MCF 10A (cell line): ENCODE results near the gene NEK11. TPM values are rescaled to one million over a fixed set of nuclear protein-coding genes. Genes with fewer than 3 reads are reported as not detected.

Experiments used
- BruUV-seq: library from RNA; stranded (reverse); fragments of 400-500 nt; replicated peaks from 2 replicates; lab custom pipeline; 2021; lab: Mats Ljungman, UMichigan
- CTCF ChIA-PET: fragments of 300-600 bp; sonication (Branson Sonifier 250); formaldehyde crosslinking; extraction: SDS; loops from one replicate; lab custom pipeline; 2021; ENCODE audit warnings: antibody characterized with exemption, inconsistent platforms; lab: Yijun Ruan, JAX
- POLR2A ChIA-PET: fragments of 300-600, 350-650 bp; sonication (Branson Sonifier 250); formaldehyde crosslinking; extraction: SDS; loops from one replicate; lab custom pipeline; 2020; ENCODE audit warnings: antibody characterized with exemption, inconsistent platforms; lab: Yijun Ruan, JAX
- DNase-seq: peaks from one replicate; pipeline ENCODE4 v3.0.0-alpha.2; 2018; ENCODE audit not compliant: unreplicated experiment
- H3K27ac Mint-ChIP-seq: one replicate; pipeline ENCODE4 v1.8.0; 2022; ENCODE audit warnings: mild to moderate bottlenecking, low read depth, mixed read lengths; ENCODE audit not compliant: unreplicated experiment
- H3K27me3 Mint-ChIP-seq: one replicate; pipeline ENCODE4 v1.8.0; 2022; ENCODE audit warnings: mixed read lengths; ENCODE audit not compliant: insufficient read depth, unreplicated experiment
- H3K36me3 Mint-ChIP-seq: one replicate; pipeline ENCODE4 v1.8.0; 2022; ENCODE audit warnings: mild to moderate bottlenecking, moderate library complexity, mixed read lengths; ENCODE audit not compliant: insufficient read depth, unreplicated experiment
- H3K4me1 Mint-ChIP-seq: one replicate; pipeline ENCODE4 v1.8.0; 2022; ENCODE audit warnings: mixed read lengths; ENCODE audit not compliant: insufficient read depth, unreplicated experiment
- H3K4me3 Mint-ChIP-seq: one replicate; pipeline ENCODE4 v1.8.0; 2022; ENCODE audit warnings: mild to moderate bottlenecking, moderate library complexity, mixed read lengths; ENCODE audit not compliant: unreplicated experiment
- H3K9me3 Mint-ChIP-seq: one replicate; pipeline ENCODE4 v1.8.0; 2022; ENCODE audit warnings: mixed read lengths; ENCODE audit not compliant: unreplicated experiment
- intact Hi-C: fragments of 100-400 bp; cut with micrococcal nuclease; formaldehyde crosslinking; loops from 2 replicates; pipeline ENCODE4 v1.14.1; 2022
- total RNA-seq: library from RNA; stranded (reverse); gene quantifications from 2 replicates; pipeline ENCODE4 v1.2.3, GENCODE V29; 2022
- TF ChIP-seq, protein P1 (sequence below): fragments of 200-600 bp; IDR thresholded peaks from one replicate; pipeline ENCODE4 v1.8.0; 2022; ENCODE audit warnings: antibody characterized with exemption, mild to moderate bottlenecking; ENCODE audit not compliant: unreplicated experiment

NEK11 gene
- total RNA-seq, 1 experiment from 2014 or later, result 6.9 TPM

DNA sequence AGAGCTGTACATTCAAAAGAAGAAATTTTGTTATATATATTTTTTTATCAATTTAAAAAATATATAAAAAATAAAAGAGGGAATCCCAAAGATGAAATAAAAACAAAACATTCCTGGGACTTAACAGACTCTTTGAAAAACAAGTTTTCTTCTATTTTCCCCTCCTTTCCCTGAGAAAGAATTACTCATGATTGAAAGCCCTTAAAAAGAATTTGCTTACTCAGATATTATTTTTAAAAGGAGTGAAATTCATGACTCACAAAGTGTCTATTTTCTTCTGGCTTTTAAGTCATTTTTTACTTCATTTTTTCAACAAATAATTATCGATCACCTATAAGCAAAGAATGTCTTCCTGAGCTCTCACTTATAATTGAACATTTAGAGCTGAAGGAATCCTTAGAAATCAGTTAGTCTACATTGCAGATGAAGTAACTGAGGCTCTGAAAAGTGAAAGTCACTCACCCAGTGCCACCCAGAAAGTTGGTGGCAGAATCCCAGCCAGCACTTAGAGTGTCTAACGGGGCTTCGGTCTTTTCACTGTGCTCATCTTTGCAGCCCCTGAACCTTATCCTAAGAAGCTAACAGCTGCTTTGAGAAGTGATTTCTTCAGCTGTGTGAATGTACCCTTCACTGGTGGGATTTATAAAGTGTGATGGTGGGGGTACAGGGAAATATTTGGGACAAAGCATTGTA lies 312.4 kb downstream of the NEK11 start:
- intact Hi-C loops, result no loop called here
- CTCF ChIA-PET, result interaction anchor here (0.8 to 1.2 kb wide), 2 partner anchors 16 to 306 kb away, joined by 3 read pairs; no protein-coding TSS in a partner anchor
- peaks cover 7% of the 10 kb centered on the region for H3K36me3 Mint-ChIP-seq
- TF ChIP-seq, protein P1, sequence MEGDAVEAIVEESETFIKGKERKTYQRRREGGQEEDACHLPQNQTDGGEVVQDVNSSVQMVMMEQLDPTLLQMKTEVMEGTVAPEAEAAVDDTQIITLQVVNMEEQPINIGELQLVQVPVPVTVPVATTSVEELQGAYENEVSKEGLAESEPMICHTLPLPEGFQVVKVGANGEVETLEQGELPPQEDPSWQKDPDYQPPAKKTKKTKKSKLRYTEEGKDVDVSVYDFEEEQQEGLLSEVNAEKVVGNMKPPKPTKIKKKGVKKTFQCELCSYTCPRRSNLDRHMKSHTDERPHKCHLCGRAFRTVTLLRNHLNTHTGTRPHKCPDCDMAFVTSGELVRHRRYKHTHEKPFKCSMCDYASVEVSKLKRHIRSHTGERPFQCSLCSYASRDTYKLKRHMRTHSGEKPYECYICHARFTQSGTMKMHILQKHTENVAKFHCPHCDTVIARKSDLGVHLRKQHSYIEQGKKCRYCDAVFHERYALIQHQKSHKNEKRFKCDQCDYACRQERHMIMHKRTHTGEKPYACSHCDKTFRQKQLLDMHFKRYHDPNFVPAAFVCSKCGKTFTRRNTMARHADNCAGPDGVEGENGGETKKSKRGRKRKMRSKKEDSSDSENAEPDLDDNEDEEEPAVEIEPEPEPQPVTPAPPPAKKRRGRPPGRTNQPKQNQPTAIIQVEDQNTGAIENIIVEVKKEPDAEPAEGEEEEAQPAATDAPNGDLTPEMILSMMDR, result no peak
- DNase-seq, result no peak
- no peak overlapping the region for H3K27ac Mint-ChIP-seq
- H3K9me3 Mint-ChIP-seq, result peaks cover 10% of the 10 kb centered on the region
- no peaks in the 10 kb centered on the region for H3K27me3 Mint-ChIP-seq
- BruUV-seq, result no TSS peak
- POLR2A ChIA-PET, result interaction anchor here (1.2 kb wide), 1 partner anchor 11 kb away, joined by 4 read pairs; no protein-coding TSS in a partner anchor
- H3K4me1 Mint-ChIP-seq, result peaks cover 6% of the 10 kb centered on the region
- H3K4me3 Mint-ChIP-seq, result no peak overlapping the region

DNA sequence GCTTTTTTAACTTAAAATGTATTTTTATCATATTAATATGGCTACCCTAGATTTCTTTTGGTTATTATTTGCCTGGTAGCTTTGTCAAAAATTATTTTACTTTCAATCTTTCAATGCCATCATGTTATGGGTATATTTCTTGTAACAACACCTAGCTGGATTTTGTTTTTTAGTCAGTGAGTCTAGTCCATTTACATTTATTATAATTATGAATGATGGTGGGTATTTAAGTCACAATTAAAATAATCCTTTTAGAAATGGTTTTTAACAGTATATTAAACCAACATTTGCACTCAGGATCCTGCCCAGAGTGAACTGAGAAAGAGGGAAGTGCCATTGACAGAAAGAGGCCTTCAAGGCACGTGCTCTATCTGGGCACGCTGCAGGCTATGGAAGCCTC lies 315.1 kb downstream of the NEK11 start:
- peaks cover 6% of the 10 kb centered on the region for H3K4me1 Mint-ChIP-seq
- peaks cover 15% of the 10 kb centered on the region for H3K9me3 Mint-ChIP-seq
- H3K36me3 Mint-ChIP-seq, result peaks cover 7% of the 10 kb centered on the region
- ChIA-PET CTCF (no interaction called here), POLR2A (interaction anchor here (0.7 kb wide), 1 partner anchor 277 kb away, joined by 4 read pairs; no protein-coding TSS in a partner anchor)
- H3K4me3 Mint-ChIP-seq, result no peak overlapping the region
- no peak overlapping the region for H3K27ac Mint-ChIP-seq
- TF ChIP-seq, protein P1, result no peak
- no peaks in the 10 kb centered on the region for H3K27me3 Mint-ChIP-seq
- no TSS peak for BruUV-seq
- intact Hi-C loops, result no loop called here
- DNase-seq, result no peak

DNA sequence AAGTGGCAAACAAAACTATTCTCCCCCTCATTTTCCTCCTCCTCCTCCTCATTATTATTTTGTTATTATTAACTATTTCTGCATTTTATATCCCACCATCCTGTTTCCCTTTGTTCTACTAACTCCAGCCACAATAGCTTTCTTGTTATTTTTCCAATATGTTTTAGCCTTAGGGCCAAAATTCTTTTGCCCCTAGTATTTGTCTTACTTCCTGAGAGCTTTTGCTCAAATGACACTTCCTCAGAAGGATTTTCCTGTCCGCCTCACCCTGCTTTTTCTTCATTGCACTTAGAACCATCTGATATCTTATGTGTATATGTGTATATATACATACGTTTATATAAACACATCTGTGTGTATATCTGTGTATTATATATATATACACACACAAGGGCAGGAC lies 322.2 kb downstream of the NEK11 start:
- intact Hi-C loops, result no loop called here
- no peak overlapping the region for H3K27ac Mint-ChIP-seq
- DNase-seq, result no peak
- TF ChIP-seq, protein P1, result no peak
- POLR2A ChIA-PET, result interaction anchor here (0.8 to 2.1 kb wide), 2 partner anchors 33 to 455 kb away, joined by 3 to 12 read pairs; partner anchors contain the start of genes ATP2C1 and NUDT16
- BruUV-seq, result no TSS peak
- no peak overlapping the region for H3K4me3 Mint-ChIP-seq
- H3K27me3 Mint-ChIP-seq, result no peaks in the 10 kb centered on the region
- peaks cover 26% of the 10 kb centered on the region for H3K4me1 Mint-ChIP-seq
- no peaks in the 10 kb centered on the region for H3K36me3 Mint-ChIP-seq
- CTCF ChIA-PET, result interaction anchor here (0.7 to 0.9 kb wide), 2 partner anchors 32 to 447 kb away, joined by 3 read pairs; no protein-coding TSS in a partner anchor
- H3K9me3 Mint-ChIP-seq, result peaks cover 7% of the 10 kb centered on the region

DNA sequence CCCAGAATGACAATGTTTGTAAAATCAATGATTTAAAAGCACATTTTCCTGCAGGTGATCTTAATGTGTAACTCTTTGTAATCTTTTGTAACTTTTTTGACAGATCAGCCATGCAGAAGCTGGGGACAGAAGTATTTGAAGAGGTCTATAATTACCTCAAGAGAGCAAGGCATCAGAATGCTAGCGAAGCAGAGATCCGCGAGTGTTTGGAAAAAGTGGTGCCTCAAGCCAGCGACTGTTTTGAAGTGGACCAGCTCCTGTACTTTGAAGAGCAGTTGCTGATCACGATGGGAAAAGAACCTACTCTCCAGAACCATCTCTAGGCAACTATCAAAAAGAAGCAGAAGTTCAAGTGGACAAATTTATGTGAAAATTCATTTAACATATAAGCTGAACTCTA lies 322.8 kb downstream of the NEK11 start:
- no peaks in the 10 kb centered on the region for H3K36me3 Mint-ChIP-seq
- H3K27me3 Mint-ChIP-seq, result no peaks in the 10 kb centered on the region
- ChIA-PET CTCF (interaction anchor here (0.6 to 1.4 kb wide), 3 partner anchors 30 to 786 kb away, joined by 3 to 5 read pairs (median 3); no protein-coding TSS in a partner anchor), POLR2A (interaction anchor here (0.8 to 2.1 kb wide), 5 partner anchors 10 to 456 kb away, joined by 3 to 12 read pairs (median 3); partner anchors contain the start of genes ATP2C1 and NUDT16)
- intact Hi-C loops, result no loop called here
- no peak overlapping the region for H3K4me3 Mint-ChIP-seq
- TF ChIP-seq, protein P1, result no peak
- H3K4me1 Mint-ChIP-seq, result peaks cover 26% of the 10 kb centered on the region
- peaks cover 1% of the 10 kb centered on the region for H3K9me3 Mint-ChIP-seq
- peak overlapping the region; percentile 61 for H3K27ac Mint-ChIP-seq
- no peak for DNase-seq
- no TSS peak for BruUV-seq
